NCI-H226 (cell line): ENCODE data around the gene ALOX5AP.

Experiments used
- DNase-seq: peaks from one replicate; pipeline ENCODE4 v3.0.0-alpha.2; 2015

Gene ALOX5AP

GRCh38 chr13:30735025-30735871 is at the start of gene ALOX5AP:
ALOX5AP (plus strand) TSS chr13:30735543; CDS start chr13:30735606, 63 bp downstream.
- DNase-seq, result no peak

DNA sequence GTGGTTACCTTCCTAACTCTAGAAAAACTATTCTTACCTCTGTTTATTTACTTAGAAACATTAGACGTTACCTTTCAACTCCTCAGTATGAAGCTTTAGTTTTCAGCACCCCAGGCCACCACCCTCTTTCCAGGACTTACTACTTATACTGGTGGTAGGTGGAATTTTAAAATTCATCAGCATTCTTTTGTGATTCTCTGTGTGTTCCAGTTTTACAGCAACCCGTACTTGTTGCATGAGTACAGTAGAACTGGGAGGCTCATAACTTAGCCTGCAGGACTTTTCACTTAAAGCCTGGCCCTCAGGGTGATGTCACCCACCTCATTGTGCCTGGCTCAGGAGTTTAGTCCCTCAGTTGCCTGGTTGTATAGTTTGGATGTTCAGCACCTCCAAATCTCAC is 49.4 kb upstream of the ALOX5AP start:
- DNase-seq, result no peak

GRCh38 chr13:30687601-30688000 is 47.7 kb upstream of the ALOX5AP start:
- no peak for DNase-seq

GRCh38 chr13:30689752-30690151 is 45.6 kb upstream of the ALOX5AP start:
- no peak for DNase-seq

- DNase-seq, result peak; percentile 66
Measured at GRCh38 chr13:30690282-30691188, 44.8 kb upstream of the ALOX5AP start.

DNA sequence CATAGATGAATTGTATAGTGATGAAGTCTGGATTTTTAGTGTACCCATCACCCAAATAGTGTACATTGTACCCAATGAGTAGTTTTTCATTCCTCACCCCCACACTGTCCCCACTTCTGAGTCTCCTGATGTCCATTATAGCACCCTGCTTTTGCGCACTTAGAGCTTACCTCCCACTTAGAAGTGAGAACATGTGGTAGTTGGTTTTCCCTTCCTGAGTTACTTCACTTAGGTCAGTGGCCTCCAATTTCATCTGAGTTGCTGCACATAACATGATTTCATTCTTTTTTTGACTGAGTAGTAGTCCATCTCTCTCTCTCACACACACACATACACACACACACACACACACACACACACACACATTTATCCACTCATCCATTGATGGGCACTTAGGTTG is 43.2 kb upstream of the ALOX5AP start:
- no peak for DNase-seq

GRCh38 chr13:30696278-30697176 is 38.8 kb upstream of the ALOX5AP start:
- no peak for DNase-seq

- no peak for DNase-seq
Measured at GRCh38 chr13:30697177-30697953, 38.0 kb upstream of the ALOX5AP start.

DNA sequence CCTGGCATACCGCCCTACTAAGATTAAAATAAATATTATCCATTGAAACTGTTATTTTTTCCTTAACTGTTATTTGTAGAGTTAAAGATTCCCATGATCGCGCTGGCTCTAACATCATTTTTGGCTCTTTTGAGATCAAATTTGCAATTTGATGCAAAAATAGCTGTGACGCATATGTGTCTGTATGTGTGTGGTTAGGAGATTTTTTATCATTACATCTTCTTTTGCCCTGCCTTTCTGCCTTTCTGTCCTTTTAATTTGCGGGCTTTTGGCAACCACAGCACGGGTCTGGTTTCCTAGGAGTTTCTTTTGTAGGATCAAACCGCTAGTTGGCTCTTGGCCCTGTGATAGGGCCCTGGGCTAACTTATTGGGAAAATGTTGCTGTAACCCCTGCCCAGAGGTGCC is 37.3 kb upstream of the ALOX5AP start:
- no peak for DNase-seq

GRCh38 chr13:30698488-30699005 is 36.8 kb upstream of the ALOX5AP start:
- DNase-seq, result no peak

- DNase-seq, result no peak
Measured at GRCh38 chr13:30700364-30700763, 35.0 kb upstream of the ALOX5AP start.

- DNase-seq, result no peak
Measured at GRCh38 chr13:30702006-30702405, 33.3 kb upstream of the ALOX5AP start.

- DNase-seq, result no peak
Measured at GRCh38 chr13:30704596-30704995, 30.7 kb upstream of the ALOX5AP start.

DNA sequence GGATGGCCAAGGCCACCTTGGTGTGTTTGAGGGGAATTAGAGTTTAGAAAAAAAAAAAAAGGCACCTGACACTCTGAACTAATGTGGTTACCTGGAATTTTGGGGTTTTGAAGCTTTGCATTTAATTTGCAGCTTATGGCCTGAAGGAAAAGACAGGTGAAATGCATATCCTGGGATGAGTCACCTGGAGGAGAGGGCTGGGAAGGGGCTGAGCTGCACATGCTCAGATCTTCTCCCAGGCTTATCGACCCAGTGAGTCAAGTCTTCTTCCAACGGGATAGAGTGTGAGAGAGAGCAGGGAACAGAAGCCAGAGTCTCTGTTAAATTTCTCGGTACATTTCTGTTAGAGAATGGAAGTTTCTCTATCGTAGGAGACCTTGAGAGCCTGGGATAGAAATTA is 29.7 kb upstream of the ALOX5AP start:
- DNase-seq, result peak; percentile 31

DNA sequence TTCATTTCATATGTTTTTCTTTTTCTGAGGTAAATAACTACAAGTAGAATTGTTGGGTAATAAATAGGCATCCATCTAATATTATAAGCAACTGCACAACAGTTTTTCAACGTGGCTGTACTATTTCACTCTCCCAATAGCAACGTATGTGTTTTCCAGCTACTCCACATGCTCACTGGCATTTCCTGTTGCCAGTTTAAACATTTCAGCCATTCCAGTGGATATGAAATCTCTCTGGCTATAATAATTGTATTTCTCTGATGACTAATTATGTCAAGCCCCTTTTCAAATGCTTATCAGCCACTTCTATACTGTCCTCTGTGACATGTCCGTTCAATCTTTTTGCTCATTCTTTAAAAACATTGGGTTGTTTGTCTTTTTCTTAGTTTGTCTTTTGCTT is 26.8 kb upstream of the ALOX5AP start:
- peak; percentile 38 for DNase-seq

DNA sequence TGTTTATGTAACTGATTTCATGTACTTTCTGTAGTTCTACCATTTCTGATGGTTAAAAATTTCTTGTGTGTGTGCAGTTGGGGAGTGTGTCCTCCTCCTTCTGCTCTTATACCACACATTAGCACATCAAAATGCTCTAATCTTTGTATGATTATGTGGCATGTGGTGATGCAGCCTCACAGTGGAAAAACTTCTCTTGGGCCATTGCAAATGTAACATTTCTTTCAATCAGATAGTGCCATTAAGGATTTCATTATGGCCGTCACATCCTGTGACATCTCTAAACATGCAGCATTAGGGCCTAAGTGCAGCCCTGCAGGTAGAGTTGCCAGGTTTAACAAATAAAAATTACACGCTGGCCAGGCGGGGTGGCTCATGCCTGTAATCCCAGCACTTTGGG is 24.9 kb upstream of the ALOX5AP start:
- no peak for DNase-seq

DNA sequence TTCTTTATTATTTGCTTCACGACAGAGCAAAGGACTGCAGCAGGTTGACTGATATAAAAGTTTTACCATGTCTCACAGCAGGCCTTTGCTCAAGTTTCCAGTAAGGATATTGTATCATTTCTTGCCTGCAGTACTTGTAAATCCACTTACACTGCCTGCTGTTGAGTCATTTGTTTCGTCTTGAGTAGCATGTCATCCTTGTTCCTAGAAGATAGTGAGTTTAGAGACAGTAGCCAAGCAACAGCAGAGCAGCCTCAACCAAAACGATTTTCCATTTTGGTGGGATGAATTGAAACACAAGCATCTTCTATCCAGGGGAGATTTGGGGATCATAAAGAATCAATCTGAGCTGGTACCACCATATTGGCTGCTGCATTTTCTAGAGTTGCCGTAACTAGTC is 24.0 kb upstream of the ALOX5AP start:
- DNase-seq, result no peak

DNA sequence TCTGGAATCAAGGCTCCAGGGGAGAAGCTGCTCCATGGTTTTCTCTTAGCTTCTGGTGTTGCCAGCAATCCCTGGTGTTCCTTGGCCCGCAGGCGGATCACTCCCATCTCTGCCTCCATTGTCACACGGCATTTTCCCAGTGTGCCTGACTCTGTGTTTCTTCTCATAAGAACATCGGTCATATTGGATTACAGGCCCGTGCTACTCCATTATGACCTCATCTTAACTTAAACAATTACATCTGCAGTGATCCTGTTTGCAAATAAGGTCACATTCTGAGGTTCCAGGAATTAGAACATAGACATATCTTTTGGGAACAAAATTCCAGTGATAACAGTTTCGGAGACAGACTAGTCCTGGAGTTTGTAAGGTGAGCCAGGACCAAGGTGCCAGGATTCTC is 23.5 kb upstream of the ALOX5AP start:
- no peak for DNase-seq

DNA sequence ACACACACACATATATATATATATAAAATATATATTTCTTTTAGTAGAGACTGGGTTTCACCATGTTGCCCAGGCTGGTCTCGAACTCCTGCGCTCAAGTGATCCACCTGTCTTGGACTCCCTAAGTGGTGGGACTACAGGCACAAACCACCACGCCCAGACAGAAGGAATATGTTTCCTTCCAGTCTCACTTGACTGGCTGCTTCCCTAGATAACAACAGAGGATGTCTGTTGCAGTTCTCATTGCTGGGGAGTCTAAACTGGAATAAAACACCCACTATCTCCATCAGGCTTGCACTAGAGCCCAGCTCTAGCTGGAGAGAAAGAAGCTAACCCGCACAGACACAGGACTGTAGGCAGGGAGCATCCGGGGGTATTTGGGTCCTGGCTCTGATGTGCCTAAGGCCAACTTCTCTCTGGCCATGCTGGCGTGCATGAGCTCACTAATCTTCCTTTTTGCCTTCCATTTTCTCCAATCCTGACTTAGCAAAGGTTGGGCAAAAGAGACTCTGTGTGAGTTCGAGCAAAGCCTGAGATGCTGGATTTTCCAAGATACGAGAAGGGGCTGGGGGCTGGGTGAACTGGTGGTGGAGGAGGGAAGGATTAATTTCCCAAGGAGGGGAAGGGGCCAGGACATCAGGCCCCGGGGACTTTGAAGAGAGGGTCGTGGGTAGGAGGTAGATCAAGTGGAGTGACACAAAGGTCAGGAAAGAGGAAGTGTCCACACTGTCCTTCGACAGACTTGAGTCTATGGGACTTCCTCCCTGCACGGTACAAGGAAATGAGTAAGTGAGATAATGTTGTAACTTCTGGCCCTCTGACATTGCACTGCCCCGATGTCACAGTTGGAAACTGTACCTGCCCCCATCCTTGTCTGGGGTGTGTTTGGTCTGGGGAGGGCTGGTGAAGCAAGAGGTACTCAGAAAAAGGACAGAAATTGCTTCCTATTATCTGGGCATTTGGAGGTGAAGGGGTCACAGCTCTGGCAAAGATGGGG is 22.5 kb upstream of the ALOX5AP start:
- DNase-seq, result no peak

DNA sequence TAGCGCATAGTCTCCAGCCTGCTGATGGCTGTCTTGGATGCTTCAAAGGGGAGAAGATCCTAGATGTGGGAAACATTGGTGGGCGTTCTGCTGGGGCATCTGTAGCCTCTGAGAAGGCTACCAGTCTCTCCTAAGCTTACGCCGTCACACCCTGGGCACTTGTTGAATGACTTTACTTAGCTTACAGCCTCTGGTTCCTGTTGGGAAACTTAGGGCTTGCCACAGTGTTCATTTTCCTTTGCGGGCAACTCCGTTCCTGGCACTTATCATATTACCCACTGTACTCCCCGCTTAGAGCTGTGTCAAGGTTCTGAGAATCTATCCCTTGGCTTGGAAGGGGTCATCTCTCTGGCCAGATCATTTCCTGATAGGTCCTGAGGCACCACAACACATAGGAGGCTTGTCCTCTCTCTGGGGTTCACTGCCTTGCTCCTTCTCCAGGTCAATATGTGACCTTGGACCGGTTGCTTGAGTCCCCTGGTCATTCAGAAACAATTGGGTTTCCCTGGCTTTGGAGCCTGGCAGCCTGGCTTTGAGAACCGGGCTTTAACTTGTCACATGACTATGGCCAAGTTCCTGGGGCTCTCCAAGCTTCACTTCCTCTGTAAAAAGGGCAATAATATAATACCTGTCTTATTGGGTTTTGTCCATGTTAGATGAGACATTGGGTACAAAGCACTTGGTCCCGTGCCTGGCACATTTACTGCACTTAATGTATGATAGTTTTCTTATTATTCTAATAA is 20.5 kb upstream of the ALOX5AP start:
- no peak for DNase-seq
